ENCODE measurements around the gene BACH1. TPM values are rescaled to one million over a fixed set of nuclear protein-coding genes. Genes with fewer than 3 reads are reported as not detected.

The BACH1 gene
- total RNA-seq, 1 donor from 2014 or later: 34.3 TPM

GRCh38 chr21:29320031-29320430, 21.3 kb downstream of the BACH1 start:
- H3K27me3 ChIP-seq (ENCODE audit: control insufficient read depth, insufficient read depth, low read length): no peaks in the 10 kb centered on the region
- TF ChIP-seq, protein P1, sequence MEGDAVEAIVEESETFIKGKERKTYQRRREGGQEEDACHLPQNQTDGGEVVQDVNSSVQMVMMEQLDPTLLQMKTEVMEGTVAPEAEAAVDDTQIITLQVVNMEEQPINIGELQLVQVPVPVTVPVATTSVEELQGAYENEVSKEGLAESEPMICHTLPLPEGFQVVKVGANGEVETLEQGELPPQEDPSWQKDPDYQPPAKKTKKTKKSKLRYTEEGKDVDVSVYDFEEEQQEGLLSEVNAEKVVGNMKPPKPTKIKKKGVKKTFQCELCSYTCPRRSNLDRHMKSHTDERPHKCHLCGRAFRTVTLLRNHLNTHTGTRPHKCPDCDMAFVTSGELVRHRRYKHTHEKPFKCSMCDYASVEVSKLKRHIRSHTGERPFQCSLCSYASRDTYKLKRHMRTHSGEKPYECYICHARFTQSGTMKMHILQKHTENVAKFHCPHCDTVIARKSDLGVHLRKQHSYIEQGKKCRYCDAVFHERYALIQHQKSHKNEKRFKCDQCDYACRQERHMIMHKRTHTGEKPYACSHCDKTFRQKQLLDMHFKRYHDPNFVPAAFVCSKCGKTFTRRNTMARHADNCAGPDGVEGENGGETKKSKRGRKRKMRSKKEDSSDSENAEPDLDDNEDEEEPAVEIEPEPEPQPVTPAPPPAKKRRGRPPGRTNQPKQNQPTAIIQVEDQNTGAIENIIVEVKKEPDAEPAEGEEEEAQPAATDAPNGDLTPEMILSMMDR (IDR thresholded peaks at IDR 0.05; ENCODE audit: insufficient read depth, low read length, poor library complexity, severe bottlenecking): no peak
- H3K4me3 ChIP-seq (ENCODE audit: low read depth, low read length): no peak overlapping the region
- no peaks in the 10 kb centered on the region for H3K36me3 ChIP-seq (ENCODE audit: control insufficient read depth, insufficient read depth, low read length)
- DNase-seq (ENCODE audit: low read depth): no peak

- TF ChIP-seq, protein P1 (IDR thresholded peaks at IDR 0.05; ENCODE audit: insufficient read depth, low read length, poor library complexity, severe bottlenecking): no peak
- no peak overlapping the region for H3K4me3 ChIP-seq (ENCODE audit: low read depth, low read length)
- H3K36me3 ChIP-seq (ENCODE audit: control insufficient read depth, insufficient read depth, low read length): no peaks in the 10 kb centered on the region
- no peaks in the 10 kb centered on the region for H3K27me3 ChIP-seq (ENCODE audit: control insufficient read depth, insufficient read depth, low read length)
- DNase-seq (ENCODE audit: low read depth): no peak
These were observed 22.5 kb downstream of the BACH1 start for GRCh38 chr21:29321217-29321616.

- Histone ChIP-seq H3K27me3 (ENCODE audit: control insufficient read depth, insufficient read depth, low read length) (no peaks in the 10 kb centered on the region), H3K36me3 (ENCODE audit: control insufficient read depth, insufficient read depth, low read length) (peaks cover 3% of the 10 kb centered on the region), H3K4me3 (ENCODE audit: low read depth, low read length) (no peak overlapping the region)
- DNase-seq (ENCODE audit: low read depth): no peak
- TF ChIP-seq, protein P1 (IDR thresholded peaks at IDR 0.05; ENCODE audit: insufficient read depth, low read length, poor library complexity, severe bottlenecking): no peak
These were observed 23.5 kb downstream of the BACH1 start for GRCh38 chr21:29321932-29322928.

- H3K27me3 ChIP-seq (ENCODE audit: control insufficient read depth, insufficient read depth, low read length): no peaks in the 10 kb centered on the region
- H3K36me3 ChIP-seq (ENCODE audit: control insufficient read depth, insufficient read depth, low read length): peaks cover 3% of the 10 kb centered on the region
- no peak overlapping the region for H3K4me3 ChIP-seq (ENCODE audit: low read depth, low read length)
- TF ChIP-seq, protein P1 (IDR thresholded peaks at IDR 0.05; ENCODE audit: insufficient read depth, low read length, poor library complexity, severe bottlenecking): no peak
- no peak for DNase-seq (ENCODE audit: low read depth)
These were observed 24.5 kb downstream of the BACH1 start for GRCh38 chr21:29323189-29323588.

DNA sequence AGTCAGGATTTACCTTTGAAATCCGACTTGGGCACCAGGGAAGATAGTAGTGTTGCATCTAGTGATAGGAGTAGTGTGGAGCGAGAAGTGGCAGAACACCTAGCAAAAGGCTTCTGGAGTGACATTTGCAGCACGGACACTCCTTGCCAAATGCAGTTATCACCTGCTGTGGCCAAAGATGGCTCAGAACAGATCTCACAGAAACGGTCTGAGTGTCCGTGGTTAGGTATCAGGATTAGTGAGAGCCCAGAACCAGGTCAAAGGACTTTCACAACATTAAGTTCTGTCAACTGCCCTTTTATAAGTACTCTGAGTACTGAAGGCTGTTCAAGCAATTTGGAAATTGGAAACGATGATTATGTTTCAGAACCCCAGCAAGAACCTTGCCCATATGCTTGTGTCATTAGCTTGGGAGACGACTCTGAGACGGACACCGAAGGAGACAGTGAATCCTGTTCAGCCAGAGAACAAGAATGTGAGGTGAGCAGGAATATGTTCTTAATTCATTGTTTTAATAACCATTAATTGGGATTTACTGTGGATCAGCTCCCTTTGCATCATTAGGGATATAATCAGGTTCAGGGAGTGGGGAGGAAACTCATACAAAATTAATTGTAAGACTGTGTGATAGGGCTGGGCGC, 28.3 kb downstream of the BACH1 start:
- DNase-seq (ENCODE audit: low read depth): no peak
- peaks cover 3% of the 10 kb centered on the region for H3K36me3 ChIP-seq (ENCODE audit: control insufficient read depth, insufficient read depth, low read length)
- TF ChIP-seq, protein P1 (IDR thresholded peaks at IDR 0.05; ENCODE audit: insufficient read depth, low read length, poor library complexity, severe bottlenecking): no peak
- H3K27me3 ChIP-seq (ENCODE audit: control insufficient read depth, insufficient read depth, low read length): no peaks in the 10 kb centered on the region
- no peak overlapping the region for H3K4me3 ChIP-seq (ENCODE audit: low read depth, low read length)
